H1 (cell line): ENCODE data around the gene CACNA1G. TPM values are rescaled to one million over a fixed set of nuclear protein-coding genes. Genes with fewer than 3 reads are reported as not detected.

Source experiments
- CBX8 ChIP-seq: fragments of 300-800, 300-1000 bp; sonication (generic); IDR thresholded peaks from 2 replicates; pipeline ENCODE4 v1.7.1; 2016; ENCODE audit warnings: low read depth, low read length, borderline replicate concordance
- FOSL1 ChIP-seq: IDR thresholded peaks from 2 replicates; pipeline ENCODE4 v1.6.1; 2011; ENCODE audit warnings: mild to moderate bottlenecking, low read depth, low read length, moderate library complexity; ENCODE audit not compliant: insufficient read depth
- GABPA ChIP-seq: IDR thresholded peaks from 2 replicates; pipeline ENCODE4 v1.6.1; 2011; ENCODE audit warnings: mild to moderate bottlenecking, low read length, moderate library complexity, borderline replicate concordance; ENCODE audit not compliant: insufficient read depth
- PHF8 ChIP-seq: fragments of 200-600 bp; sonication (generic); conservative IDR thresholded peaks from 2 replicates; pipeline ENCODE4 v1.7.1; 2012; ENCODE audit warnings: low read depth, mild to moderate bottlenecking, inconsistent platforms, low read length, moderate library complexity
- TAF1 ChIP-seq: IDR thresholded peaks from 2 replicates; pipeline ENCODE4 v1.6.1; 2011; ENCODE audit warnings: mild to moderate bottlenecking, low read depth, low read length
- TEAD4 ChIP-seq: IDR thresholded peaks from 2 replicates; pipeline ENCODE4 v1.6.1; 2012; ENCODE audit warnings: low read depth, low read length, inconsistent platforms, mixed read lengths
- polyA plus RNA-seq, 7 experiments: library from polyadenylated mRNA; depleted of rRNA in 3 of 7; stranded (reverse) in 5 of 7; unstranded in 2 of 7; fragments of >200 nt in 5 of 7; fragments of 200-250 nt in 2 of 7; gene quantifications; 1 replicate in 5 of 7; 2 replicates in 1 of 7; 4 replicates in 1 of 7; pipeline versions ENCODE4 v1.2.1 to v1.2.3, GENCODE V29; 2011 to 2013; ENCODE audit warnings: missing spikeins in 2 of 7, mixed read lengths in 2 of 7
- total RNA-seq: library from RNA; stranded (reverse); fragmentation: NEBNext Ultra II Directional; extraction: Animal tissue kit (Norgen Biotek cat#: 25700); gene quantifications from 2 replicates; pipeline ENCODE4 v1.2.1, GENCODE V29; 2021
- TF ChIP-seq, protein P1 (sequence below): fragments of 300-600 bp; sonication (generic); IDR thresholded peaks from 2 replicates; pipeline ENCODE4 v1.7.1; 2012; ENCODE audit warnings: low read length, moderate library complexity, mild to moderate bottlenecking, inconsistent platforms; ENCODE audit not compliant: insufficient replicate concordance
- TF ChIP-seq, protein P2 (sequence below): IDR thresholded peaks from 2 replicates; pipeline ENCODE4 v1.6.1; 2011; ENCODE audit warnings: low read length, improper control_type of control experiment
- TF ChIP-seq, protein P3 (sequence below): IDR thresholded peaks from 2 replicates; pipeline ENCODE4 v1.6.1; 2012; ENCODE audit warnings: low read length, inconsistent platforms

Gene CACNA1G
- total and polyA plus RNA-seq, 2 of the 8 experiments (the other 6 are each of a cell fraction or from before 2014, with no cell fraction given): 2.9 to 4.9 TPM

DNA sequence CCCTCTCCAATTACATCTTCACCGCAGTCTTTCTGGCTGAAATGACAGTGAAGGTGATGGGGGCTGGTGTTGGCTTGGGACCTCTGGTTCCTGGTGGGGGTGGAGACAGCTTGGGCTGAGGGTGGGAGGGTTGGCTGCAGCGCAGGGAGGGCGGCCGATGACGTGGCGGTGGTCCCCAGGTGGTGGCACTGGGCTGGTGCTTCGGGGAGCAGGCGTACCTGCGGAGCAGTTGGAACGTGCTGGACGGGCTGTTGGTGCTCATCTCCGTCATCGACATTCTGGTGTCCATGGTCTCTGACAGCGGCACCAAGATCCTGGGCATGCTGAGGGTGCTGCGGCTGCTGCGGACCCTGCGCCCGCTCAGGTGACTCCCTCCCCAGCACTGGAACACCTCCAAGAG is 42.3 kb downstream of the CACNA1G start (continued):
- TF ChIP-seq, protein P1, sequence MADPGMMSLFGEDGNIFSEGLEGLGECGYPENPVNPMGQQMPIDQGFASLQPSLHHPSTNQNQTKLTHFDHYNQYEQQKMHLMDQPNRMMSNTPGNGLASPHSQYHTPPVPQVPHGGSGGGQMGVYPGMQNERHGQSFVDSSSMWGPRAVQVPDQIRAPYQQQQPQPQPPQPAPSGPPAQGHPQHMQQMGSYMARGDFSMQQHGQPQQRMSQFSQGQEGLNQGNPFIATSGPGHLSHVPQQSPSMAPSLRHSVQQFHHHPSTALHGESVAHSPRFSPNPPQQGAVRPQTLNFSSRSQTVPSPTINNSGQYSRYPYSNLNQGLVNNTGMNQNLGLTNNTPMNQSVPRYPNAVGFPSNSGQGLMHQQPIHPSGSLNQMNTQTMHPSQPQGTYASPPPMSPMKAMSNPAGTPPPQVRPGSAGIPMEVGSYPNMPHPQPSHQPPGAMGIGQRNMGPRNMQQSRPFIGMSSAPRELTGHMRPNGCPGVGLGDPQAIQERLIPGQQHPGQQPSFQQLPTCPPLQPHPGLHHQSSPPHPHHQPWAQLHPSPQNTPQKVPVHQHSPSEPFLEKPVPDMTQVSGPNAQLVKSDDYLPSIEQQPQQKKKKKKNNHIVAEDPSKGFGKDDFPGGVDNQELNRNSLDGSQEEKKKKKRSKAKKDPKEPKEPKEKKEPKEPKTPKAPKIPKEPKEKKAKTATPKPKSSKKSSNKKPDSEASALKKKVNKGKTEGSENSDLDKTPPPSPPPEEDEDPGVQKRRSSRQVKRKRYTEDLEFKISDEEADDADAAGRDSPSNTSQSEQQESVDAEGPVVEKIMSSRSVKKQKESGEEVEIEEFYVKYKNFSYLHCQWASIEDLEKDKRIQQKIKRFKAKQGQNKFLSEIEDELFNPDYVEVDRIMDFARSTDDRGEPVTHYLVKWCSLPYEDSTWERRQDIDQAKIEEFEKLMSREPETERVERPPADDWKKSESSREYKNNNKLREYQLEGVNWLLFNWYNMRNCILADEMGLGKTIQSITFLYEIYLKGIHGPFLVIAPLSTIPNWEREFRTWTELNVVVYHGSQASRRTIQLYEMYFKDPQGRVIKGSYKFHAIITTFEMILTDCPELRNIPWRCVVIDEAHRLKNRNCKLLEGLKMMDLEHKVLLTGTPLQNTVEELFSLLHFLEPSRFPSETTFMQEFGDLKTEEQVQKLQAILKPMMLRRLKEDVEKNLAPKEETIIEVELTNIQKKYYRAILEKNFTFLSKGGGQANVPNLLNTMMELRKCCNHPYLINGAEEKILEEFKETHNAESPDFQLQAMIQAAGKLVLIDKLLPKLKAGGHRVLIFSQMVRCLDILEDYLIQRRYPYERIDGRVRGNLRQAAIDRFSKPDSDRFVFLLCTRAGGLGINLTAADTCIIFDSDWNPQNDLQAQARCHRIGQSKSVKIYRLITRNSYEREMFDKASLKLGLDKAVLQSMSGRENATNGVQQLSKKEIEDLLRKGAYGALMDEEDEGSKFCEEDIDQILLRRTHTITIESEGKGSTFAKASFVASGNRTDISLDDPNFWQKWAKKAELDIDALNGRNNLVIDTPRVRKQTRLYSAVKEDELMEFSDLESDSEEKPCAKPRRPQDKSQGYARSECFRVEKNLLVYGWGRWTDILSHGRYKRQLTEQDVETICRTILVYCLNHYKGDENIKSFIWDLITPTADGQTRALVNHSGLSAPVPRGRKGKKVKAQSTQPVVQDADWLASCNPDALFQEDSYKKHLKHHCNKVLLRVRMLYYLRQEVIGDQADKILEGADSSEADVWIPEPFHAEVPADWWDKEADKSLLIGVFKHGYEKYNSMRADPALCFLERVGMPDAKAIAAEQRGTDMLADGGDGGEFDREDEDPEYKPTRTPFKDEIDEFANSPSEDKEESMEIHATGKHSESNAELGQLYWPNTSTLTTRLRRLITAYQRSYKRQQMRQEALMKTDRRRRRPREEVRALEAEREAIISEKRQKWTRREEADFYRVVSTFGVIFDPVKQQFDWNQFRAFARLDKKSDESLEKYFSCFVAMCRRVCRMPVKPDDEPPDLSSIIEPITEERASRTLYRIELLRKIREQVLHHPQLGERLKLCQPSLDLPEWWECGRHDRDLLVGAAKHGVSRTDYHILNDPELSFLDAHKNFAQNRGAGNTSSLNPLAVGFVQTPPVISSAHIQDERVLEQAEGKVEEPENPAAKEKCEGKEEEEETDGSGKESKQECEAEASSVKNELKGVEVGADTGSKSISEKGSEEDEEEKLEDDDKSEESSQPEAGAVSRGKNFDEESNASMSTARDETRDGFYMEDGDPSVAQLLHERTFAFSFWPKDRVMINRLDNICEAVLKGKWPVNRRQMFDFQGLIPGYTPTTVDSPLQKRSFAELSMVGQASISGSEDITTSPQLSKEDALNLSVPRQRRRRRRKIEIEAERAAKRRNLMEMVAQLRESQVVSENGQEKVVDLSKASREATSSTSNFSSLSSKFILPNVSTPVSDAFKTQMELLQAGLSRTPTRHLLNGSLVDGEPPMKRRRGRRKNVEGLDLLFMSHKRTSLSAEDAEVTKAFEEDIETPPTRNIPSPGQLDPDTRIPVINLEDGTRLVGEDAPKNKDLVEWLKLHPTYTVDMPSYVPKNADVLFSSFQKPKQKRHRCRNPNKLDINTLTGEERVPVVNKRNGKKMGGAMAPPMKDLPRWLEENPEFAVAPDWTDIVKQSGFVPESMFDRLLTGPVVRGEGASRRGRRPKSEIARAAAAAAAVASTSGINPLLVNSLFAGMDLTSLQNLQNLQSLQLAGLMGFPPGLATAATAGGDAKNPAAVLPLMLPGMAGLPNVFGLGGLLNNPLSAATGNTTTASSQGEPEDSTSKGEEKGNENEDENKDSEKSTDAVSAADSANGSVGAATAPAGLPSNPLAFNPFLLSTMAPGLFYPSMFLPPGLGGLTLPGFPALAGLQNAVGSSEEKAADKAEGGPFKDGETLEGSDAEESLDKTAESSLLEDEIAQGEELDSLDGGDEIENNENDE: no peak
- no peak for TF ChIP-seq FOSL1
- TF ChIP-seq, protein P2, sequence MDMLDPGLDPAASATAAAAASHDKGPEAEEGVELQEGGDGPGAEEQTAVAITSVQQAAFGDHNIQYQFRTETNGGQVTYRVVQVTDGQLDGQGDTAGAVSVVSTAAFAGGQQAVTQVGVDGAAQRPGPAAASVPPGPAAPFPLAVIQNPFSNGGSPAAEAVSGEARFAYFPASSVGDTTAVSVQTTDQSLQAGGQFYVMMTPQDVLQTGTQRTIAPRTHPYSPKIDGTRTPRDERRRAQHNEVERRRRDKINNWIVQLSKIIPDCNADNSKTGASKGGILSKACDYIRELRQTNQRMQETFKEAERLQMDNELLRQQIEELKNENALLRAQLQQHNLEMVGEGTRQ: no peak
- no peak for TF ChIP-seq TAF1
- TF ChIP-seq CBX8: no peak
- no peak for TF ChIP-seq TEAD4
- no peak for TF ChIP-seq GABPA
- no peak for TF ChIP-seq PHF8
- TF ChIP-seq, protein P3, sequence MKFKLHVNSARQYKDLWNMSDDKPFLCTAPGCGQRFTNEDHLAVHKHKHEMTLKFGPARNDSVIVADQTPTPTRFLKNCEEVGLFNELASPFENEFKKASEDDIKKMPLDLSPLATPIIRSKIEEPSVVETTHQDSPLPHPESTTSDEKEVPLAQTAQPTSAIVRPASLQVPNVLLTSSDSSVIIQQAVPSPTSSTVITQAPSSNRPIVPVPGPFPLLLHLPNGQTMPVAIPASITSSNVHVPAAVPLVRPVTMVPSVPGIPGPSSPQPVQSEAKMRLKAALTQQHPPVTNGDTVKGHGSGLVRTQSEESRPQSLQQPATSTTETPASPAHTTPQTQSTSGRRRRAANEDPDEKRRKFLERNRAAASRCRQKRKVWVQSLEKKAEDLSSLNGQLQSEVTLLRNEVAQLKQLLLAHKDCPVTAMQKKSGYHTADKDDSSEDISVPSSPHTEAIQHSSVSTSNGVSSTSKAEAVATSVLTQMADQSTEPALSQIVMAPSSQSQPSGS: no peak
